Stimulated activated CD4-positive, alpha-beta T cell treated with anti-CD3 and anti-CD28 coated beads, TNF-alpha, amount 100 ng/mL, for 4 hours (primary cell): ENCODE results near the gene ATG4B.

ENCODE experiments used
- DNase-seq, 3 experiments: peaks; one replicate each; pipeline ENCODE4 v3.0.0-alpha.2; 2020; ENCODE audit warnings: low read depth in 3 of 3

The ATG4B gene

GRCh38 chr2:241666627-241667400, 29.3 kb downstream of the ATG4B start:
- DNase-seq = no peak

- DNase-seq = no peak
Measured at GRCh38 chr2:241668354-241668753, 30.9 kb downstream of the ATG4B start.

DNA sequence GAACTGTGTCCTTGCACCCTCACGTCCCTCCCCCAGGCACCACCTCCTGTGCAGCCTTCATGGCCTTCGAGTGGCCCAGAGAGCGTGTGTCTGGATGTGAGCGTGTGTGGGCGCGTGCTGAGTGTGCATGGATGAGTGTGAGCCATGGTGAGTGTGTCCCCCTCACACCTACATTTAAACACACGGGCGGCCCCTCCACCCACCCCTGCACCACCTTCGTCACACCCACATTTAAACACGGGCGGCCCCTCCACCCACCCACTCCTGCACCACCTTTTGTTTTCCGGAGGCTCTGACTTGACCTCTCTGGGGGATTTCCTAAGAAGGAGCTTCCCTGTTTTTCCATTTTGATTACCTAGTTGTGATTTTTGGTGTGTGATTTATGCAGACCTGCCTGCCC, 31.3 kb downstream of the ATG4B start:
- DNase-seq = no peak

GRCh38 chr2:241670333-241671110, 33.0 kb downstream of the ATG4B start:
- no peak for DNase-seq

GRCh38 chr2:241671457-241672240, 34.2 kb downstream of the ATG4B start:
- no peak for DNase-seq

DNA sequence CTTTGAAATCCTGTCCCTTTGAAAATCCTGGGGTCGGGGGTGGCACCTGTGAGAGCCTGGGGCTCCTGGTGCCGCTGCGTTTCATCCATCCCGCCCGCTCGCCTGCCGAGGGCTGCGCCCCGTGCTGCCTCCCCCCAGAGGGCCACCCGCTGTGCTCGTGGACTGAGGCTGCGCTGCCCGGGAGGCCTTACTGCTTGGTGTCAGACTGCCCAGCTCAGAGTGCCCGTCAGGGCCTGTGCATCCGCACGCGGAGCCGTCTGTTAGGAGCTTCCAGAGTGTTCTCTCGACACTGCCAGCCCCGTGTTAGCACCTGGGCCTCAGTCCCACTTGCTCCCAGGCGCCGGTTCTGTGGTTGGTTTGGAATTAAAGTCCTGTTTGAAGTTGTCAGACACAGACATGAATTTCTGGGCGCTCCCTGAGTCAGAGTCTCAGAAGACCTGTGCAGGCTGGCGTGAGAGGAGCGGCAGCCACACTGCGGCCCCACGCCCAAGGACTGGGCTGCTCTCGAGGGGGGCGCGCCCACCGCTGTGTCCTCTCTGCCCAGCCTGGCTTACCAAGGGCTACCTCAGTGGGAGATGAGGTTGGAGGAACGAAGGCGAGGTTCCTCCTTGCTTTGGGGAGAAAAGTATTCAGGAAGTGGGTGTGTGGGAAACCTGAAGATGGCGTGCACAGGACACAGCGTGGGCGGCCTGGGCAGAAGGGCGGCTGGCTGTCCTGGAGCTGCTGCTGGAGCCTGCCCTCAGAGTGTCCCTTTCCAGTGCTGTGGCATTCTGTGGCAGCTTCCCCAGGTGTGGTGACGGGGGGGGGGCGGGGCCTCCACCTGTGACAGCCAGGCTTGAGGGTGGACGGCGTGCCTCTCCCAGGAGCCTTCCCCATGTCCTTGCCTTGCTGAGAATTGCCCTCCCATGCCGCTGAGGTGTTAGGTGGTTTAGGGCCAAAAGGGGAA, 35.0 kb downstream of the ATG4B start:
- no peak for DNase-seq

DNA sequence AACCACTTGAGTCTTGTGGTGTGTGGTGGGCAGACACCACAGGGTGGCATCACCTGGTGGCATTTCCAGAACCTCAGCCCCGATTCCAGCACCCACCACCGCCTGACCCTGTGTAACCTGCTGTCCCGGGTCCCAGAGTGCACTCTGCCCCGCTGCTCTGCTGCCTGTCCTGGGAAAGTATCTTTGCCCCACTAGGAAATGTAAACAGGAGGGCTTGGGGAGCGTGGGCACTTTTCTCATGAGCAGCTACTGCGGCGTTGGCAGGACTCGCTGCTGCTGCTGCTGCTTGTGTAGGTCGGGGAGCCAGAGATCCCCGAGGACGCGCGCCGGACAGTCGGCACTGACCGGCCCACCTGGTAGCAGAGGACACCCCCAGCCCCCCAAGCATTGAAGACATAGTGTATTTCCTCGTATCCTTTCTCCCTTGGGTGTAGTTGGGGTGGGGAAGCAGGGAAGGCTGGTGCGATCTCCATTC, 35.7 kb downstream of the ATG4B start:
- no peak for DNase-seq

DNA sequence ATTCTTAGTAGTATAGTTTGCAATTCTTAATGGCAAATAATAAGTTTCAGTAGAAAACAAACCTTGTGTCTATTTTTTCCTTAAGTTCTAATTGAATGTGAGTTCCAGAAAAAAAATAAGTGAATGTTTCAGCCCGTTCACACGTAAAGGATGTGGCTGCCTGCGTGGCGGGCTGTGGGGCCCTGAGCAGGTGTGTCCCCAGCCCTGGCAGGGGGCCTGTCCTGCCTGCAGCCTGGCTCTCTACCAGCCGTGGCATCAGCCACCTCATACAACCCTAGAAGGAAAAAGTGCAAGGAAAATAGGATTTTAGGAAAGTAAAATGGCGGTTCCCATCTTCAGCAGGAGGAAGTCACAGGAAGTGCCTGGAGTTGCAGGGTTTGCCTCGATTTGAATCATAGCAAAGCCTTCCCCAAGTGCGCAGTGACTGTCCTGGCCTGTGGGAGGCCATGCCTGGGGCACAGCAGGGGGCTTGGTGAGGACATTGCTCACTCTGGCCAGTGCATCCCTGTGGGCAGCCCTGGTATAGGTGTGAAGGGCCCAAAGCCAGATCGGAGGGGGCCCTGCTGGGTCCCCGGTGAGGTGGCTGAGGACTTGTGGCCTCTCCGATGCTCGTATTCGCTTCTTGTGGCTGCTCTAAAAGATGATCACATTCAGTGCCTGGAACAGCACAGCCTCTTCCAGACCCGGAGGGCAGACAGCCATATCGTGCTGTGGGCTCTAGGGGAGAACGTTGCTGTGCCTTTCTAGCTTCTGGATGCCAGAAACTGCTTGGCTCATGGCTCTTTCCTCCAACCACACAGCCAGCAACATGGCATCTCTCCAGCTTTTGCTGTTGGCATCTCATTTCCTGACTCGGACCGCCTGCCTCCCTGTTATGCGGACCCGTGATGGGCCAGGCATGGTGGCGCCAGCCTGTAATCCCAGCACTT, 36.6 kb downstream of the ATG4B start:
- no peak for DNase-seq

- no peak for DNase-seq
Measured at GRCh38 chr2:241675885-241676284, 38.4 kb downstream of the ATG4B start.

DNA sequence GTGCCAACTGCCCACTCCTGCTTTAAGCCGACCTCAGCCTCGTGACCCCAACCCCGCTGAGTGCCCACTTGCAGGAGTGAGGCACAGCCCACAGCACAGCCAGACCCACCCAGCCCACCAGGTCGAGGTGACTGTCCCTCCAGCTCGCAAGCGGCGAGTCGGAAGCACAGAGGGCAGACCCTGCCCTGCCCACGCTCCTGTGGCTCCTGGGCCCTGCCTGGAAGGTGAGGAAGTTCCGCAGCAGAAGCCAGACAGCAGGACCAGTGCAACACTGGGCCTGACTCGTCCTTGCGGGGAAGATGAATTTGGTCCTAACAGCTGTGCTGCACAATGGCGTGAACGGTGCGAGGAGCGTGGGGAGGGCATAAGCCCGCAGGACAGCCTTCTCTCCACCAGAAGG, 39.2 kb downstream of the ATG4B start:
- DNase-seq = no peak

- no peak for DNase-seq
Measured at GRCh38 chr2:241677392-241677791, 39.9 kb downstream of the ATG4B start.

- DNase-seq = no peak
Measured at GRCh38 chr2:241678307-241678706, 40.8 kb downstream of the ATG4B start.

- no peak for DNase-seq
Measured at GRCh38 chr2:241678784-241679540, 41.5 kb downstream of the ATG4B start.

- DNase-seq = no peak
Measured at GRCh38 chr2:241680044-241680443, 42.6 kb downstream of the ATG4B start.

DNA sequence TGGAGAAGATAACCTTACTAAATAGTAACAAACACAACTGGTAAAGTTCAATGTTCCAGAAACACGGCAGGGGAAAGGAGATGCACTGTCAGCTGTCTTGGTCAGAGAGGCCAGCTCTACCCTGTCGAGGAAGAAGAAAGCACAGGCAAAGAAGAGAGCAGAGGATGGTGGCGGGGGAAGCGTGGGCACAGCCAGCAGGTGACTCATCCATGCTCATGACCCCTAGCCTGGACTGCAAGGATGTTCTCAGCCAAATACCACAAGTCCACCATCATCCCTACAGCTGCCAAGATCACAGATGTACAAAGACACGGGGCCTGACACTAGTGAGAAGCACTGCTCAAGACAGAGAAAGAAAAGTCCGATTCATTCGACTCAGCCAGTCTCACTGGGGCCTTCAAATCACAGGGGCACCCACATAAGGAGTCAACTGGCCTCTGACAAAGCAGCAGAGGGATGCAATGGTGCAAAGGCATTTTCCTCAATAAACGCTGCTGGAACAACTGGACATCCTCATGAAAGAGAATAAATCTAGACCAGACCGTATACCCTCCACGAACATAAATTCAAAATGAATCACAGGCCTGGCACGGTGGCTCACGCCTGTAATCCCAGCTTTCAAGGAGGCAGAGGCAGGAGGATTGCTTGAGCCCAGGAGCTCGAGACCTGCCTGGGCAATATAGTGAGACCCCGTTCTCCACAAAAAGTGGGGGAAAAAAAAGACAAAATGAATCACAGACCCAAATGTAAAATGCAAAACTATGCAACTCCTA, 43.5 kb downstream of the ATG4B start:
- DNase-seq = no peak

DNA sequence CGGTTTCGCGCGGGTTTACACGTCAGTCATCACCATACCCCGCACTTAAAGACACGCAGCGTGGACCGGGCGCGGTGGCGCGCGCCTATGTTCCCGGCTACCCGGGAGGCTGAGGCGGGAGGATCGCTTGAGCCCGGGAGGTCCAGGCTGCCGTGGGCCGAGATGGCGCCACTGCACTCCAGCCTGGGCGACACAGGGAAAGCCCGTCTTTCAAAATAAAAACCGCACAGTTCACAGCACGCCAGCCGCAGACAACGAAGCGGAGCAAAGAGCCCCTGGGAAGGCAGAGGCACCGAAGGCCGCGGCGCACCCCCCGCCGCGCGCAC, 48.8 kb downstream of the ATG4B start:
- DNase-seq = no peak

- peak; percentile 87 to 88 (median 88) for DNase-seq
Measured at GRCh38 chr2:241686650-241687425, 49.3 kb downstream of the ATG4B start, which contains the start of gene DTYMK. Gene DTYMK (minus strand): TSS chr2:241686815. CDS start chr2:241686783, 32 bp downstream.

DNA sequence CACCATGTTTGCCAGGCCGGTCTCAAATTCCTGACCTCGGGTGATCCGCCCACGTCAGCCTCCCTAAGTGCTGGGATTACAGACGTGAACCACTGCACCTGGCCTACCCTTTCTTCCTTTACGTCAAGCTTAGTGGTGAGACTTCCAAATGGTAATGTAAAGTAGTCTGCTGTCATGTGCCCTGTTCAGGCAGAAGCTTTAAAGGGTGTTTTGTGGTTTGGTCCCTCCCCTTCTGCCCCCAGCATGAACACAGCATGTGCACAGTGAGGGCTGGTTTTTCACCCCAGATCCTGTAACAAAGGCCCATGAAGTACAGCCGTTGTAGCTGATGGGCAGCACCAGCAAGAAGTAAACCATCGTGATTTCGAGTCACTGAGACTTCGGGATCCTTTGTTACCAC, 51.8 kb downstream of the ATG4B start:
- DNase-seq = no peak
